CD4-positive, alpha-beta T cell treated with Interleukin-4 for 1 hour (primary cell): Measurements from ENCODE around the gene LACTBL1.

Experiments used
- DNase-seq, 2 donors: peaks; one replicate each; pipeline ENCODE4 v3.0.0-alpha.2; 2020 to 2022

LACTBL1 gene

DNA sequence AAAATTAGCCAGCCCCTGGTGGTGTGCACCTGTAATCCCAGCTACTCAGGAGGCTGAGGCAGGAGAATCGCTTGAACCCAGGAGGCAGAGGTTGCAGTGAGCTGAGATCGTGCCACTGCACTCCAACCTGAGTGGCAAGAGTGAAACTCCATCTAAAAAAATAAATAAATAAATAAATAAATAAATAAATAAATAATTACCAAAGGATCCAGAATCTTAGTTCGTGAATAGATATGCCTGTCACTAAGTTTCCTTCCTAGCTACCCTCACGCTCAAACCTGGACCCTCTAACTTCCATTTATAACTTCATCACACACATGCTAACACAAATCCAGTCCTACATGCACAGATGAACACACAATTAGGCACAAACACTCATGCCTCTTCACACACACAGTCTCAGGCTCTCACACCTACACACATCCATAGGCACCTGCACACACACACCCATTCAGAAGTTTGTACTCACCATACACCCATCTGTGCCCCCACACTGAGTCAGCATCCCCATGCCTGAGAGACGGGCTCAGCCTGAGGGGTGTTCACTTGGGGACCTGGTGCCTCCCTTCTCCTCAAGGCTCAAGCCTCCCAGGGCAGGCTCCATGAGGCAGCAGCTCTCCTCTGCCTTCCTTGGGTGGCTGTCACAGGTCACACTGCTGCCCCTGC lies 61.5 kb downstream of the LACTBL1 start:
- no peak for DNase-seq

- no peak for DNase-seq
These were observed 62.4 kb downstream of the LACTBL1 start for GRCh38 chr1:22910286-22910685.

GRCh38 chr1:22908880-22909426 lies 63.7 kb downstream of the LACTBL1 start:
- DNase-seq = no peak

GRCh38 chr1:22907528-22907927 lies 65.1 kb downstream of the LACTBL1 start:
- DNase-seq = no peak

DNA sequence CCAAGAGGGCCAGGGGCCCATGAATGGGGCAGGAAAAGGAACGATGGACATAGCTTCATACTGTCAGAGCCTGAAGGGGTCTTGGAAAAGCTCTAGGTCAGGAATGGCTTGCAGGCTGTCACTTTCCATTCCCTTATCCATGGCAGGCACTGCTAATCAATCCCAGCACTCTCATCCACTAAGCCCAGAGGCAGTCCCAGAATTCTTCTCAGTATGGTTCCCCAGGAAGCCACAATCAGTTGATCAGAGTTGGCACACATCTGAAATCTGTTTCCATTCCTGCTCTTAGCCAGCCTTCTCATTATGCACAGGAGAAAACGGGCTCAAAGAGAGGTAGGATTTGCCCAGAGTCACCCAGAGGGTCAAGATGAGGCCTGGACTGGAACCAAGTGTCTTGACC lies 65.7 kb downstream of the LACTBL1 start:
- no peak for DNase-seq

DNA sequence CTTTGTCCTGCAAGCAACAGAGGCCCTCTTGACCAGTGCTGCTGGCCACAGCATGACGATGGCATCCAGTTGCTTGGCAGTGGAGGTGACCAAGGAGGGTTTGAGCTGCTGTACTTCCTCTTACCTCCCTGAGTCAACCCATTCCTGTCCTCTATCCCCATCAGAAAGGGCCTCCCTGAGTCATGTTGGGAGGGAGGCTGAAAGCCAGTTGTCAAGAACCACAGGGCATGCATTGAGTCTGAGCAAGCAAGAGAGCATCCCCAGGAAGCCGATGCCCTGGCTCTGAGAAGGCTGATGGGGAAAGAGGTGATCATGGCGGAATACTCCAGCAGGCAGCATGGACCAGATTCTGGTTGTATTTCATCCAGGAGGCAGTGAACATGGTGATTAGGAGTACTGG lies 69.6 kb downstream of the LACTBL1 start:
- DNase-seq = no peak
